ENCODE data around the gene GMPS. TPM values are rescaled to one million over a fixed set of nuclear protein-coding genes. Genes with fewer than 3 reads are reported as not detected.
A peak's percentile ranks its signal among the peaks of the same experiment; 100 is the strongest.

GMPS gene
- polyA plus RNA-seq, 3 donors: 14.3 to 43.4 (median 27.4) TPM

DNA sequence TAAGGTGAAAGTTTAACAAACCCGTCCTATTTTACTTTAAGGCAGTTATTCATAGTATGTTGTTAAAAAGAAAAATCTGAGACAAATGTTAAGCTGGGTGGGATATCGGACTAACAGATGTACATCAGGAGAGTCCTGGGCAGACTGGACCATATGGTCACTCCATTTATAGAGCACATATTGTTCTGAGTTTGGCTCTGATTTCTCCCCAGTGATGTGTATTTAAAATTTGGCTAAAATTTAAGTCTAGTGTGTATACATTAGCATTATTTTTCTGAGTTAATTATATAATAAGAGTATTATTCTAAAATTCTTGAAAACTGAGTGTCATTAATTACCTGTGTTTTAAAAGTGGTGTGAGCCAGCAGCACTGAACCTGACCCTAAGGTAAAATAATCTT lies 6.1 kb downstream of the GMPS start:
- H3K36me3 ChIP-seq (replicated peaks in 1 of 2; ENCODE audit: control insufficient read depth in 1 of 2, insufficient read depth in 2 of 2, low read length in 2 of 2): no peaks in the 10 kb centered on the region
- H3K9ac ChIP-seq (ENCODE audit: insufficient read depth, low read length, poor library complexity, severe bottlenecking): no peak overlapping the region
- peaks cover 0 to 3% of the 10 kb centered on the region in 2 donors for H3K36me3 Mint-ChIP-seq
- no peak overlapping the region for H3K27ac ChIP-seq (ENCODE audit: low read depth in 1 of 2, low read length in 2 of 2)
- H3K27me3 ChIP-seq (ENCODE audit: control insufficient read depth in 2 of 2, insufficient read depth in 2 of 2, low read length in 2 of 2): no peaks in the 10 kb centered on the region
- peaks cover 19% of the 10 kb centered on the region for H4K20me1 ChIP-seq (ENCODE audit: insufficient read depth, low read length)
- no peak for DNase-seq
- H3K9me3 Mint-ChIP-seq: no peaks in the 10 kb centered on the region
- intact Hi-C loops (cut with micrococcal nuclease): loop anchor here in 1 of 2 donors (10.0 kb wide), 1 partner anchor 72 kb away; the partner anchor contains the start of gene C3orf33
- H3K9me3 ChIP-seq (replicated peaks in 1 of 2; ENCODE audit: control insufficient read depth in 1 of 2, insufficient read depth in 1 of 2, low read length in 2 of 2): no peaks in the 10 kb centered on the region
- peaks cover 37% of the 10 kb centered on the region for H3K4me1 Mint-ChIP-seq
- peaks cover 0 to 5% (median 0%) of the 10 kb centered on the region in 3 donors for H3K27me3 Mint-ChIP-seq (ENCODE audit: low read depth in 3 of 3)
- H3K79me2 ChIP-seq (ENCODE audit: insufficient read depth, low read length): peaks cover 100% of the 10 kb centered on the region
- no peak overlapping the region for H2AFZ ChIP-seq (ENCODE audit: insufficient read depth, low read depth, low read length, poor library complexity, severe bottlenecking)
- no peak overlapping the region for H3K4me3 ChIP-seq (replicated peaks in 1 of 3; ENCODE audit: low read depth in 2 of 3, low read length in 3 of 3)
- peaks cover 17 to 21% of the 10 kb centered on the region in 2 donors for H3K4me1 ChIP-seq (ENCODE audit: control insufficient read depth in 1 of 2, insufficient read depth in 2 of 2, low read length in 2 of 2)
- TF ChIP-seq, protein P1, sequence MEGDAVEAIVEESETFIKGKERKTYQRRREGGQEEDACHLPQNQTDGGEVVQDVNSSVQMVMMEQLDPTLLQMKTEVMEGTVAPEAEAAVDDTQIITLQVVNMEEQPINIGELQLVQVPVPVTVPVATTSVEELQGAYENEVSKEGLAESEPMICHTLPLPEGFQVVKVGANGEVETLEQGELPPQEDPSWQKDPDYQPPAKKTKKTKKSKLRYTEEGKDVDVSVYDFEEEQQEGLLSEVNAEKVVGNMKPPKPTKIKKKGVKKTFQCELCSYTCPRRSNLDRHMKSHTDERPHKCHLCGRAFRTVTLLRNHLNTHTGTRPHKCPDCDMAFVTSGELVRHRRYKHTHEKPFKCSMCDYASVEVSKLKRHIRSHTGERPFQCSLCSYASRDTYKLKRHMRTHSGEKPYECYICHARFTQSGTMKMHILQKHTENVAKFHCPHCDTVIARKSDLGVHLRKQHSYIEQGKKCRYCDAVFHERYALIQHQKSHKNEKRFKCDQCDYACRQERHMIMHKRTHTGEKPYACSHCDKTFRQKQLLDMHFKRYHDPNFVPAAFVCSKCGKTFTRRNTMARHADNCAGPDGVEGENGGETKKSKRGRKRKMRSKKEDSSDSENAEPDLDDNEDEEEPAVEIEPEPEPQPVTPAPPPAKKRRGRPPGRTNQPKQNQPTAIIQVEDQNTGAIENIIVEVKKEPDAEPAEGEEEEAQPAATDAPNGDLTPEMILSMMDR (IDR thresholded peaks at IDR 0.05): no peak
- no peak overlapping the region for H3K4me2 ChIP-seq (replicated peaks; ENCODE audit: extremely low read depth, low read length, poor library complexity, severe bottlenecking)
- H3K27ac Mint-ChIP-seq: no peak overlapping the region
- no peak overlapping the region for H3K4me3 Mint-ChIP-seq
- WGBS (ENCODE audit: insufficient coverage): no CpG with 5 or more reads among the region's 2 CpGs

DNA sequence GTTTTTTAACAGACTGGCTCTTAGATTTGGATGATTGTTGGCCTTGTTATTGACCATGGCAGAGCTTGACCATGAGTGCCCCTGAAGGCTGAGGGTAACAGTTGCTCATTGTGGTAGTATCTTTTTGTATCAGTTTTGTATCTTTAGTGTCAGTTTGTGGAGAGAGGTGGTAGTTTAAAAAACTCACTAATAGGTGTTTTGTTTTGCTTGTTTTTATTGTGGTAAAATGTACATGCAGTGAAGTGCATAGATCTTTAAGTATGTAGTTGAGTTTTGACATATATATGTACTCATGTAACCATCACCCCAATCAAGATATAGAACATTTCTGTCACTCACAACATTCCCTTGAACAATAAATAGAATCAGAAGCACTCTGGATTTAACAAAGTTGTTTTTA lies 9.8 kb downstream of the GMPS start:
- no peak for DNase-seq
- no peaks in the 10 kb centered on the region for H3K27me3 ChIP-seq (ENCODE audit: control insufficient read depth in 2 of 2, insufficient read depth in 2 of 2, low read length in 2 of 2)
- peaks cover 22% of the 10 kb centered on the region for H4K20me1 ChIP-seq (ENCODE audit: insufficient read depth, low read length)
- no peaks in the 10 kb centered on the region for H3K9me3 ChIP-seq (replicated peaks in 1 of 2; ENCODE audit: control insufficient read depth in 1 of 2, insufficient read depth in 1 of 2, low read length in 2 of 2)
- H3K4me3 ChIP-seq (replicated peaks in 1 of 3; ENCODE audit: low read depth in 2 of 3, low read length in 3 of 3): no peak overlapping the region
- H3K9ac ChIP-seq (ENCODE audit: insufficient read depth, low read length, poor library complexity, severe bottlenecking): no peak overlapping the region
- H3K9me3 Mint-ChIP-seq: no peaks in the 10 kb centered on the region
- H3K4me3 Mint-ChIP-seq: no peak overlapping the region
- no peak overlapping the region for H2AFZ ChIP-seq (ENCODE audit: insufficient read depth, low read depth, low read length, poor library complexity, severe bottlenecking)
- H3K4me1 Mint-ChIP-seq: peaks cover 19% of the 10 kb centered on the region
- H3K27me3 Mint-ChIP-seq (ENCODE audit: low read depth in 3 of 3): peaks cover 0 to 3% (median 0%) of the 10 kb centered on the region in 3 donors
- no peaks in the 10 kb centered on the region for H3K4me1 ChIP-seq (ENCODE audit: control insufficient read depth in 1 of 2, insufficient read depth in 2 of 2, low read length in 2 of 2)
- H3K4me2 ChIP-seq (replicated peaks; ENCODE audit: extremely low read depth, low read length, poor library complexity, severe bottlenecking): no peak overlapping the region
- intact Hi-C loops (cut with micrococcal nuclease): no loop called here
- TF ChIP-seq, protein P1 (IDR thresholded peaks at IDR 0.05): no peak
- no peak overlapping the region for H3K27ac ChIP-seq (ENCODE audit: low read depth in 1 of 2, low read length in 2 of 2)
- H3K79me2 ChIP-seq (ENCODE audit: insufficient read depth, low read length): peaks cover 100% of the 10 kb centered on the region
- peak overlapping the region in 1 of 7 donors; percentile 21 for H3K27ac Mint-ChIP-seq
- H3K36me3 ChIP-seq (replicated peaks in 1 of 2; ENCODE audit: control insufficient read depth in 1 of 2, insufficient read depth in 2 of 2, low read length in 2 of 2): no peaks in the 10 kb centered on the region
- H3K36me3 Mint-ChIP-seq: peaks cover 0 to 3% of the 10 kb centered on the region in 2 donors

Data from CD14-positive monocyte (primary cell).